MM.1S (cell line): ENCODE data around the gene ST8SIA2.
A peak's percentile ranks its signal among the peaks of the same experiment; 100 is the strongest.

Source experiments
- DNase-seq: peaks from one replicate; pipeline ENCODE4 v3.0.0-alpha.2; 2015
- H2AFZ ChIP-seq: fragments of 300-600 bp; sonication (generic); 2 replicates; pipeline ENCODE4 v1.6.0; 2016; ENCODE audit warnings: antibody characterized with exemption, low read length
- H3F3A ChIP-seq: fragments of 300-600 bp; sonication (generic); 2 replicates; pipeline ENCODE4 v1.6.1; 2016; ENCODE audit warnings: mild to moderate bottlenecking, antibody characterized with exemption, low read length, moderate library complexity, mixed read lengths; ENCODE audit not compliant: insufficient read depth
- H3K27ac ChIP-seq: fragments of 300-600 bp; sonication (generic); 2 replicates; pipeline ENCODE4 v1.5.1; 2016; ENCODE audit warnings: mild to moderate bottlenecking, low read length
- H3K27me3 ChIP-seq: fragments of 300-600 bp; sonication (generic); replicated peaks from 2 replicates; pipeline ENCODE4 v1.6.0; 2016; ENCODE audit warnings: low read length; ENCODE audit not compliant: insufficient read depth
- H3K36me3 ChIP-seq: fragments of 300-600 bp; sonication (generic); replicated peaks from 2 replicates; pipeline ENCODE4 v1.6.1; 2016; ENCODE audit warnings: mild to moderate bottlenecking, low read length, mixed read lengths; ENCODE audit not compliant: insufficient read depth
- H3K4me1 ChIP-seq: fragments of 300-600 bp; sonication (generic); 2 replicates; pipeline ENCODE4 v1.6.1; 2016; ENCODE audit warnings: low read length, mixed read lengths
- H3K4me2 ChIP-seq: fragments of 300-600 bp; sonication (generic); 2 replicates; pipeline ENCODE4 v1.6.0; 2016; ENCODE audit warnings: low read depth, low read length
- H3K4me3 ChIP-seq: fragments of 300-600 bp; sonication (generic); 2 replicates; pipeline ENCODE4 v1.5.1; 2016; ENCODE audit warnings: low read length, mixed read lengths
- H3K79me2 ChIP-seq: fragments of 300-600 bp; sonication (generic); 2 replicates; pipeline ENCODE4 v1.6.1; 2016; ENCODE audit warnings: mixed run types, low read length, mixed read lengths
- H3K9ac ChIP-seq: fragments of 300-600 bp; sonication (generic); 2 replicates; pipeline ENCODE4 v1.6.1; 2016; ENCODE audit warnings: low read length, mixed read lengths
- H3K9me2 ChIP-seq: fragments of 300-600 bp; sonication (generic); replicated peaks from 2 replicates; pipeline ENCODE4 v1.6.1; 2016; ENCODE audit warnings: mild to moderate bottlenecking, low read length, mixed read lengths; ENCODE audit not compliant: insufficient read depth
- H3K9me3 ChIP-seq: fragments of 300-600 bp; sonication (generic); replicated peaks from 2 replicates; pipeline ENCODE4 v1.6.1; 2016; ENCODE audit warnings: mild to moderate bottlenecking, low read length, mixed read lengths; ENCODE audit not compliant: insufficient read depth
- H4K20me1 ChIP-seq: fragments of 300-600 bp; sonication (generic); 2 replicates; pipeline ENCODE4 v1.6.1; 2016; ENCODE audit warnings: mild to moderate bottlenecking, low read length, moderate library complexity, mixed read lengths; ENCODE audit not compliant: insufficient read depth
- EZH2 ChIP-seq: fragments of 300-600 bp; sonication (generic); optimal IDR thresholded peaks from 2 replicates; pipeline ENCODE3; 2017; ENCODE audit warnings: low read depth, mild to moderate bottlenecking, antibody characterized with exemption, low read length, mixed read lengths
- EZH2phosphoT487 ChIP-seq: fragments of 300-600 bp; sonication (generic); IDR thresholded peaks from 2 replicates; pipeline ENCODE4 v1.6.1; 2018; ENCODE audit warnings: antibody characterized with exemption, low read length
- TF ChIP-seq, protein P1 (sequence below): fragments of 300-600 bp; sonication (generic); IDR thresholded peaks from 2 replicates; pipeline ENCODE4 v1.5.1; 2016; ENCODE audit warnings: antibody characterized with exemption, low read length, mixed read lengths

Gene ST8SIA2

DNA sequence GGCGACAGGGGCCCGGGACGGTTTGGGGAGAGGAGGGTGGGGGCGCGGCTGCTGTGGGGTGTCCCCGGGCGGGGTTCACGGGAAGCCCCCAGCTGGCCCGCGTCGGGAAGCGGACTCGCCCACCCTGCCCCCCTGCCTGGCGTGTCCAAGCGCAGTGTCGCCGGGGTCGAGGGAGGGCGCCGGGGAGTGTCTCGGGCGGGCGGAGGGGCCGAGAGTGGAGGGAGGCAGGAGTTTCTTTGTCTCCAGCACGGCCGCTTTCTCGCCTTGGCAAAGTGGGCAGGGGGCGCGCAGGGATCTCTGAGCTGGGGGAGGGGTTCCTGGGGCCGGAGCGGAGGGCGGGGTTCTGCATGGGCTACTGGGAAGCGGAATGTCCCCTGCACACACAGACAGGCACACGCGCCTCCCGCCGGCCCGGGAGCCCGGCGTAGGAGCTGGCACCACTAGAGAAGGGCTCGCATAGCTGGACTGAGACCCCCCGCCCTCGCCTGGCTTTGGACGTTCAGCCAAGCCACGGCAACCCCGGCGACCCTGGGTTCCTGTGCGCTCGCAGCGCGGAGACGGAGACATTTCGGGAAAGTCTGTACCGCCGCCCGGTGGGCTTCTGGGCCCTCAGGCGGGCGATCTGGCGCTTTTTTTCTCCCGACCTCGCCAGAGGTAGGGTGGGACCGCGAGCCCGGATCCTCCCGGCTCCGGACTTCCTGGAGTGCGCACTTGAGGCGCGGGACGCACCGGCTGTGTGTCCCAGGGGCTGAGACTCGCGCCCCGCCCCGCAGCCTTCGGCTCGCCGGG lies 822 bp downstream of the ST8SIA2 start:
- Histone ChIP-seq H3K4me2 (peak overlapping the region; percentile 72), H3K4me1 (peaks cover 12% of the 10 kb centered on the region), H3K9me2 (no peaks in the 10 kb centered on the region), H3K79me2 (peaks cover 15% of the 10 kb centered on the region), H3K27me3 (no peaks in the 10 kb centered on the region), H3K4me3 (peak overlapping the region; percentile 83), H2AFZ (peak overlapping the region; percentile 84), H3K27ac (peak overlapping the region; percentile 28; the same call in 1 of the 2 replicates), H4K20me1 (no peaks in the 10 kb centered on the region), H3K9me3 (no peaks in the 10 kb centered on the region), H3K9ac (peak overlapping the region; percentile 47), H3K36me3 (no peaks in the 10 kb centered on the region), H3F3A (peaks cover 5% of the 10 kb centered on the region; the same call in 1 of the 2 replicates)
- peak; percentile 14 for DNase-seq
- TF ChIP-seq EZH2phosphoT487 (no peak), EZH2 (no peak)
- TF ChIP-seq, protein P1, sequence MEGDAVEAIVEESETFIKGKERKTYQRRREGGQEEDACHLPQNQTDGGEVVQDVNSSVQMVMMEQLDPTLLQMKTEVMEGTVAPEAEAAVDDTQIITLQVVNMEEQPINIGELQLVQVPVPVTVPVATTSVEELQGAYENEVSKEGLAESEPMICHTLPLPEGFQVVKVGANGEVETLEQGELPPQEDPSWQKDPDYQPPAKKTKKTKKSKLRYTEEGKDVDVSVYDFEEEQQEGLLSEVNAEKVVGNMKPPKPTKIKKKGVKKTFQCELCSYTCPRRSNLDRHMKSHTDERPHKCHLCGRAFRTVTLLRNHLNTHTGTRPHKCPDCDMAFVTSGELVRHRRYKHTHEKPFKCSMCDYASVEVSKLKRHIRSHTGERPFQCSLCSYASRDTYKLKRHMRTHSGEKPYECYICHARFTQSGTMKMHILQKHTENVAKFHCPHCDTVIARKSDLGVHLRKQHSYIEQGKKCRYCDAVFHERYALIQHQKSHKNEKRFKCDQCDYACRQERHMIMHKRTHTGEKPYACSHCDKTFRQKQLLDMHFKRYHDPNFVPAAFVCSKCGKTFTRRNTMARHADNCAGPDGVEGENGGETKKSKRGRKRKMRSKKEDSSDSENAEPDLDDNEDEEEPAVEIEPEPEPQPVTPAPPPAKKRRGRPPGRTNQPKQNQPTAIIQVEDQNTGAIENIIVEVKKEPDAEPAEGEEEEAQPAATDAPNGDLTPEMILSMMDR: no peak

DNA sequence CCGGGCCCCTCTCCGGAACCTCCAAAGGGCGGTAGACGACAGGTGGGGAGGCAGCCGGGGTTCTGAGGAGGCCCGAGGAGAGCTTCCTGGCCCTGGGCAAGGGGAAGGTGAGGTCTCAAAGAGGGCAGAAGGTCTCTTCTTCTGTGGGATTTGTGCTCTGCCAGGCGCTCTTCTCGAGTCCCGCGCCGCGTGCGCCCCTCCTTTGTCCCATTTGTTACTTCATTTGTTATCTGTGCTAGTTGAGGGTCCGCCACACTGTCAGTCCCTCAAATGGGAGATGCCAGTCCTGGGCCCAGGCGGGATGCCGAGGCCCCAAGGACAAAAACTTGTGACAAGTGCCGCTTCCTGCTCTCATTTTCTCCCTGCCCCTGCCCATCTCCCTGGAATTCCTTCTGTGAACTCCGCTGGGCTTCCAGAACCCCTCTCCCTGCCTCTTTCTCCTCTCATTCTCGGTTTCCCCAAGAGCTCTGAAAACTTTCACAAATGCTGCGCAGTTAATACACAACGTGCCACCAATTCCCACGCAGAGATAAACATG lies 1.5 kb downstream of the ST8SIA2 start:
- Histone ChIP-seq H3K79me2 (peaks cover 15% of the 10 kb centered on the region), H2AFZ (peak overlapping the region; percentile 84), H3K9me3 (no peaks in the 10 kb centered on the region), H3K36me3 (no peaks in the 10 kb centered on the region), H3K27me3 (no peaks in the 10 kb centered on the region), H3K27ac (no peak overlapping the region), H4K20me1 (no peaks in the 10 kb centered on the region), H3F3A (peaks cover 5% of the 10 kb centered on the region; the same call in 1 of the 2 replicates), H3K9me2 (no peaks in the 10 kb centered on the region), H3K4me2 (peak overlapping the region; percentile 72), H3K4me1 (peaks cover 12% of the 10 kb centered on the region), H3K9ac (peak overlapping the region; percentile 47; the same call in 1 of the 2 replicates), H3K4me3 (peak overlapping the region; percentile 83)
- DNase-seq: no peak
- TF ChIP-seq EZH2: no peak
- TF ChIP-seq, protein P1: no peak
- no peak for TF ChIP-seq EZH2phosphoT487

DNA sequence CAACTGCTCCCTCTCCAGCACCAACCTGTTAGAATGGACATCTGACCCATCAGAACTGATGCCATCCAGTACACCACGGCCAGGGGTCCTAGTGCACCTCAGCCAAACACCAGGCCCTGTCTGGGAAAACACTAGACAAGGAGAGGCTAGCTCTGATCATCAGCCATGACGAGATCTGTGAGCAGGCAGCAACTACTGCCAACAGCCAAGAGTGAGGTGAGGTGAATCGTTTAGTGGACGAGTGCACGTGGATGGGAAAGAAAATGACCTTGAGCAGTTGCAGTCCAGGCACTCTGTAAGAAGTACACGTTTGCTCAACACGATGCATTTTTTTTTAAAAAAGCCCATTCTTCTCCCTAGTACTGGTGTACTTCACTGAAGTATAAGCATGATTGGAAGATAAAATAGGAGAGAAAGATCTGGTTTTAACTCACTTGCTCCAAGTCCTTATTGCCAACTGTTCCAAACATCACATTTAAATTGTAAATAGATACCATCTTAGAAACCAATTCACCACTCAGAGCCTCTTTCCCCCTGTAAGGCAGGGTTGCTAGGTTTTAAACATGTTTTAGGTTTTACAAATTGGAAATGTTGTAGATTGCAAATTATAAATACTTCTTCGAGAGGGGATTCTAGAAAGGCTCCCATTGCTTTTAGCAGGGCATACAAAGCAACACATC lies 5.7 kb downstream of the ST8SIA2 start:
- Histone ChIP-seq H3K36me3 (no peaks in the 10 kb centered on the region), H3K4me2 (no peak overlapping the region), H3K4me1 (no peaks in the 10 kb centered on the region), H4K20me1 (no peaks in the 10 kb centered on the region), H3K9me2 (no peaks in the 10 kb centered on the region), H3K79me2 (peaks cover 15% of the 10 kb centered on the region), H3K27me3 (no peaks in the 10 kb centered on the region), H3K9me3 (no peaks in the 10 kb centered on the region), H3K27ac (no peak overlapping the region), H3K4me3 (no peak overlapping the region), H3K9ac (no peak overlapping the region), H3F3A (no peaks in the 10 kb centered on the region), H2AFZ (no peak overlapping the region)
- no peak for DNase-seq
- TF ChIP-seq, protein P1: no peak
- TF ChIP-seq EZH2phosphoT487 (no peak), EZH2 (no peak)
